ENCODE results near the gene SLC22A3. TPM values are rescaled to one million over a fixed set of nuclear protein-coding genes. Genes with fewer than 3 reads are reported as not detected.

Gene SLC22A3
- total RNA-seq, 2 experiments from 2014 or later, result not detected

DNA sequence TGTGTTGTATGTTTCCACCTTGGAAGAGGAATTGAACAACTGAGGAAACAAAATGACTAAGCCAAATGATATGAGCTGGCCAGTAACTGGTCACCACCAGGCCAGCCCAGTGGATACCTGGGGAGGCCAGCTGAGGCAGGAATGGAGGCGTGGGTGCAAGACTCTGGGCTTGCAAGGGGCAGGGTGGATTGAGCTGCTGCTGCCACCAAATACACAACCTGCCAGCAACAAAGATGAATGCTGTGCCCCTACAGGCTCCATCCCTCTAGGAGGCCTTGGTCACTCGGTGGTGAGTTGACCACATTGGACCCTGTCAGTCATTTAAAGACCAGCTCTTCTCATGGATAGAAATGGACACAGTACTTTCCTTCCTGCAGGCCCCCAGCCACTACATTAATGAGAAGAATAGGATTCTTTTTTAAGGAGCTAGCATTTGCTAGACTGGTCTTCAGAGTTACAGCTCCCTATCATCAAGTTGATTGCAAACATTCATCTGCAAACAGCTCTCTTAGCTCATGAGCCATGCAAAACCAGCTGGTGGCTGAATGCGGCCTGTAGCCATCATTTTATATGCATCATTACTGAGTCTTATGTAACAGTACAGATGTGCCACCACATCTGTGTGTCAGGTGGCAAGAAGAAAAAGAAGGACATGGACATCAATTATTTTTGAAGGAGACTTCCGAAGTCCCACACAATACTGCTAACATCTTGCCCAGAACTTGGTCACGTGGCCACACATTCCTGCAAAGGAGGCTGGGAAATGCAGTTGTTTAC lies 26.3 kb upstream of the SLC22A3 start:
- POLR2A ChIA-PET, result no interaction called here
- no peaks in the 10 kb centered on the region for H3K27me3 Mint-ChIP-seq

DNA sequence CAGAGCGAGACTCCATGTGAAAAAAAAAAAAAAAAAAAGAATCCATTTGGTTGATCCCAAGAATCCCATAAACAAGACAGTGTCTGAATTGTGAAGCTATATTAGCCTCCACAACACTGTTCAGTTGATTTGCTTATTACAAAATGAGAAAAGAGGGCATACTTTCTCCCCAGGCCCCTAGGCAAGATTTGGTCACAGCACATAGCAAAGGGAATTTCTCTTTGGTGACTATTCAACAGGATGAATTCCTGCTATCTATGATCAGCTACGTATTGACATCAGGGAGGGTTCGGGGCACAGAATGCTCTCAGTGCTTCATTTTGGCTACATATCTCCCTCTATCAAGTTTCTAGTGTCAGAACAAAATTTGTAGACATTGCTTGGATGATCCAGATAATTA lies 20.2 kb upstream of the SLC22A3 start:
- H3K36me3 Mint-ChIP-seq, result no peaks in the 10 kb centered on the region
- H3K4me3 Mint-ChIP-seq, result no peak overlapping the region
- DNase-seq, result no peak
- no peaks in the 10 kb centered on the region for H3K9me3 Mint-ChIP-seq
- H3K4me1 Mint-ChIP-seq, result no peaks in the 10 kb centered on the region
- no peak overlapping the region for H3K27ac Mint-ChIP-seq
- POLR2A ChIA-PET, result no interaction called here
- no peak for ATAC-seq (ENCODE audit: low read depth)
- peaks cover 11% of the 10 kb centered on the region for H3K27me3 Mint-ChIP-seq

More for the DNA sequence above, 26.3 kb upstream of the SLC22A3 start:
- ATAC-seq (ENCODE audit: low read depth), result no peak
- no peak for DNase-seq
- H3K4me1 Mint-ChIP-seq, result no peaks in the 10 kb centered on the region
- no peaks in the 10 kb centered on the region for H3K36me3 Mint-ChIP-seq
- H3K27ac Mint-ChIP-seq, result no peak overlapping the region
- peaks cover 4% of the 10 kb centered on the region for H3K9me3 Mint-ChIP-seq
- H3K4me3 Mint-ChIP-seq, result no peak overlapping the region

DNA sequence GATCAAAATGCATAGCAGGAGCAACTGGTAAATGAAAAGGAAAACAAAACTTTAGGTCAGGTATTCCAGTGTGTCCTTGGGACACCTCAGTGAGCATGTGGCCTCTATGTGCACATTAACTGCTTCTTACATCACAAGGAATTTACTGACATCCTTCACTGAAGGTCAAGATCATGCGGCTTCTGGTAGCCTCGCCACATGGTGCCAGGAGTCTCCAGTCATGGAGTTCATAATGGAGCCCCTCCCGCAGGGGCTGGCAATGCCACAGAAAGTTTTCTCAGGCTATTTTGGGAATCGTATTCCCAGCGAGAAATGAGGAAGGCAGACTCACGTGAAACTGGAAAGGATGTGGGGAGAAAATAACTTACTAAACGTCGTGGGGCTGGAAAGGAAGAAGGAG lies 19.7 kb upstream of the SLC22A3 start:
- ATAC-seq (ENCODE audit: low read depth) (no peak), DNase-seq (no peak)
- Mint-ChIP-seq H3K9me3 (no peaks in the 10 kb centered on the region), H3K4me3 (no peak overlapping the region), H3K4me1 (no peaks in the 10 kb centered on the region), H3K27ac (no peak overlapping the region), H3K27me3 (peaks cover 13% of the 10 kb centered on the region), H3K36me3 (no peaks in the 10 kb centered on the region)
- POLR2A ChIA-PET, result no interaction called here

DNA sequence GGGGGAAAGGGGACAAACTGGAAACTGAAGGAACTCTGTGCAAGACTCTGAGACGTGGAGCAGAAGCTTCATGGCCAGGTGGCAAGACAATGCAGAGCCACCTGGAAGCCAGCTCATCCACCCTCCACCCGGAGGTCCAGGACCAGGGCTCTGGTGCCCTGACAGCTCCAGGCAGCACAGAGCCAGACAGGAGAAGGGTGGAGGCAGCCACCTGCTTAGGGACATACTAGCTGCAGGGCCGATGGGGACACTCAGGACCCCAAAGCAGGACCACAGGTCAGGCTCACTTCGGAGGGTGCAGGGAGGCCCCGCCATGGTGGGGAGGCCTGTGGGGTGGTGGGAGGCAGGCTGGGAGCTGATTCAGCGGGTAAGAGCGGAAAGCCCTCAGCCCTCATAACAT lies 19.0 kb upstream of the SLC22A3 start:
- POLR2A ChIA-PET, result no interaction called here
- H3K27me3 Mint-ChIP-seq, result peaks cover 17% of the 10 kb centered on the region
- no peaks in the 10 kb centered on the region for H3K36me3 Mint-ChIP-seq
- H3K9me3 Mint-ChIP-seq, result no peaks in the 10 kb centered on the region
- ATAC-seq (ENCODE audit: low read depth) (no peak), DNase-seq (no peak)
- H3K4me1 Mint-ChIP-seq, result no peaks in the 10 kb centered on the region
- no peak overlapping the region for H3K27ac Mint-ChIP-seq
- no peak overlapping the region for H3K4me3 Mint-ChIP-seq

DNA sequence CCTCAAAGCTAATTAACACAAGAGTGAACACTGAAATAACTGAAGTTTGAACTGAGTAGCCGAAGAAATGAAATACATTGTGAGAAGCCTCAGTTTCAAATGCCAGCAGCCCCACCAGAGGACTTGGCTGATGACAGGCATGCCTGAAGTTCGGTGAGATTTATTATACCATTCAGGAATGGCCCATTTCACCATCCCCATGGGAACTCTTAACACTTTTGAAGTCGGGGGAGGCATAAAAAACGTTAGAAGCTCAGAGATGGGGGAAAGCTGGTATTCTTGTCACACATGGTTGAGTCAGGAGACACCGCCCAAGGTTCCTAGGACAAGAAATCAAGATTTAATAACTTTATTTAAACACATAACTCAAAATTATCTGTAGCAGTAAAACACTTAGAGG lies 17.6 kb upstream of the SLC22A3 start:
- DNase-seq, result no peak
- Mint-ChIP-seq H3K36me3 (no peaks in the 10 kb centered on the region), H3K27ac (no peak overlapping the region), H3K27me3 (peaks cover 22% of the 10 kb centered on the region), H3K4me3 (no peak overlapping the region), H3K9me3 (no peaks in the 10 kb centered on the region), H3K4me1 (no peaks in the 10 kb centered on the region)
- POLR2A ChIA-PET, result no interaction called here
- ATAC-seq (ENCODE audit: low read depth), result no peak

DNA sequence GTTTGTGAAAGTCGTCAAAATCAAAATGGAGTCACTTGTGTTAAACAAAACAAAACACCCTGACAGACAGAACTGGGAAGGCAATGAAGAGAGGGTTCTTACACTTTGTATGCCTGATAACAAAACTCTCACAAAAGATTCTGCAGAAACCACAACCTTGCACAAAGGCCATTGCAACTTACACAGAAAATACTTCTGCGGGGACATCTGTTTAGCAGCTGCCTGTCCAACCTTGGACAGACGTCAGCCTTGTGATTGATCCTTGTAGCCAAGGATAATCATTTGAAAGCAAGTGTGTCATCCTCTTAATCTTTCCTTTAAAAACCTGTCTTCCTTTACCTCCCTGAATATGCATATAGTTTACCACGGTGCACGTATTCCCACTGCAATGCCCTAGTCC lies 17.0 kb upstream of the SLC22A3 start:
- H3K9me3 Mint-ChIP-seq, result no peaks in the 10 kb centered on the region
- no peaks in the 10 kb centered on the region for H3K36me3 Mint-ChIP-seq
- DNase-seq (no peak), ATAC-seq (ENCODE audit: low read depth) (no peak)
- H3K27me3 Mint-ChIP-seq, result peaks cover 22% of the 10 kb centered on the region
- POLR2A ChIA-PET, result no interaction called here
- no peaks in the 10 kb centered on the region for H3K4me1 Mint-ChIP-seq
- no peak overlapping the region for H3K27ac Mint-ChIP-seq
- H3K4me3 Mint-ChIP-seq, result no peak overlapping the region

DNA sequence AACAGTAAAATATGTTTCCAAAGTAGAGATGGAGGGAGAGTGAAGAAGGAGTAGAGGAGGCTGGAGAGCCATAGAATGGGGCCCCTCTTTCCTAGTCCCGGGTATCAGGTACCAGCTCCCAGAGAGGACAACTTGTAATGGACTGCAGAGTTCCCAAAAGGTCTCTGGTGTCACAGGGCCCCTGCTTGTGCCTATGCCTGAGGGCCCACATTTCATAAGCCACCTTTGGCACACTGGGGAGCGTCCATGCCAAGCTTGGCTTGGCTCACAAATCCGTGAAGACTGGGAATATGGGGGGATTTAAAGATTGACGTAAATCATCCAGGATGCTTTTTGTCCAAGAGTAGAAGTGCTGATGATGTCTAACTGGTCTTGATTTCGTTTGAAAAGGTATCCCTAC lies 16.4 kb upstream of the SLC22A3 start:
- Mint-ChIP-seq H3K36me3 (no peaks in the 10 kb centered on the region), H3K27me3 (peaks cover 22% of the 10 kb centered on the region), H3K4me1 (no peaks in the 10 kb centered on the region), H3K4me3 (no peak overlapping the region), H3K9me3 (no peaks in the 10 kb centered on the region), H3K27ac (no peak overlapping the region)
- POLR2A ChIA-PET, result no interaction called here
- ATAC-seq (ENCODE audit: low read depth) (no peak), DNase-seq (no peak)

DNA sequence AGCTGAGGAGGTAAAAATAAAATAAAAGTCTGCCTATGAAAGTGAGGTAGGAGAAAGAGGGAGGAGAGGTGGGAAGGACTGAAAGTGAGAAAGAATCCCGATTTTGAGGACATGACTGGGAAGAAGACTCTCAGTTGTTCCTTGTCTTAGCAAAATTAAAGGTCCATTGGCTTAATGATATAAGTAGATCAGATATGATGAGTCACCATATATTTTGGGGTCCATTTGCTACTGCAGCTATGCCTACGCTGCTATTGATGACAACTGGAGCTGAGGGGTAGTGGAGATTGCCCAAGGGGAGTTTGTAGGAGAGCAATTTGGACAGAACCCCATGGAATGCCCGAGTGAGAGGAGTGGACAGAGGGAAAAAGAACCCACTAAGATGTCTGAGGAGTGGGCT lies 15.1 kb upstream of the SLC22A3 start:
- H3K27me3 Mint-ChIP-seq, result peaks cover 22% of the 10 kb centered on the region
- POLR2A ChIA-PET, result no interaction called here
- H3K9me3 Mint-ChIP-seq, result no peaks in the 10 kb centered on the region
- H3K27ac Mint-ChIP-seq, result no peak overlapping the region
- no peak overlapping the region for H3K4me3 Mint-ChIP-seq
- H3K4me1 Mint-ChIP-seq, result no peaks in the 10 kb centered on the region
- no peaks in the 10 kb centered on the region for H3K36me3 Mint-ChIP-seq
- ATAC-seq (ENCODE audit: low read depth) (no peak), DNase-seq (no peak)

DNA sequence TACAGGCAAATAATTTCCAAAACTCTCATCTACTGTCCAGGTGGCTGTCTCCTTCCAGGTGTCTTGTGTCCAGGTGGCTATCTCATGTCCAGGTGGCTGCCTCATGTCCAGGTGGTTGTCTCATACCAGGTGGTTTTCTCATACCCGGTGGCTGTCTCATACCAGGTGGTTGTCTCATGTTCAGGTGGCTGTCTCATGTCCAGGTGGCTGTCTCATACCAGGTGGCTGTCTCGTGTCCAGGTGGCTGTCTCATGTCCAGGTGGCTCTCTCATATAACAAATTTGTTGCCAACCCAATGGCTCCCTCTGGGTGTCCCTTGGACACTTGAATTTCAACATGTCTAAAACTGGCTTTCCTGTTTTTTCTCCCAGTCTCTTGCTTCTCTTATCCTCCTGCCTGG lies 14.3 kb upstream of the SLC22A3 start:
- no peak overlapping the region for H3K27ac Mint-ChIP-seq
- peaks cover 22% of the 10 kb centered on the region for H3K27me3 Mint-ChIP-seq
- POLR2A ChIA-PET, result no interaction called here
- DNase-seq (no peak), ATAC-seq (ENCODE audit: low read depth) (no peak)
- H3K4me3 Mint-ChIP-seq, result no peak overlapping the region
- no peaks in the 10 kb centered on the region for H3K4me1 Mint-ChIP-seq
- H3K9me3 Mint-ChIP-seq, result no peaks in the 10 kb centered on the region
- no peaks in the 10 kb centered on the region for H3K36me3 Mint-ChIP-seq

DNA sequence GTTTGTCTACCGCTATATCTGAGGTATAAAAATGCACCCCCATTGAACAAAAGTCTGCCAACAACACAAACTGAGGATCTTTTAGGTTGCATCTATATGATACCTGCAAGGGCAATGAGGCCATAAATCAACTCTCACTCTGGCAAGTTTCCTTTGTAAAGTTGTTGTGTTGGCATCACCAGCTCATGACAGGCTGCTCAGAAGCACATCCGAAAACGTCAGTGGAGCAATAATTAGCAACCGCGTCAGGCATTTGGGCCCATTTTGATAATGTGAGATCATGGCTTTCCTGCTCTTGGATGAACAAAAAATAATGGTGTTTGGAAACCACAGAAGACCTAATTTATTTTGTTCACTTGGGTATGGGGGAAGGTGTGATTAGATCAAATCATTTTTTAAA lies 12.0 kb upstream of the SLC22A3 start:
- no peaks in the 10 kb centered on the region for H3K36me3 Mint-ChIP-seq
- POLR2A ChIA-PET, result no interaction called here
- H3K27ac Mint-ChIP-seq, result no peak overlapping the region
- no peak for DNase-seq
- H3K9me3 Mint-ChIP-seq, result no peaks in the 10 kb centered on the region
- no peak for ATAC-seq (ENCODE audit: low read depth)
- no peak overlapping the region for H3K4me3 Mint-ChIP-seq
- H3K27me3 Mint-ChIP-seq, result peaks cover 17% of the 10 kb centered on the region
- no peaks in the 10 kb centered on the region for H3K4me1 Mint-ChIP-seq

DNA sequence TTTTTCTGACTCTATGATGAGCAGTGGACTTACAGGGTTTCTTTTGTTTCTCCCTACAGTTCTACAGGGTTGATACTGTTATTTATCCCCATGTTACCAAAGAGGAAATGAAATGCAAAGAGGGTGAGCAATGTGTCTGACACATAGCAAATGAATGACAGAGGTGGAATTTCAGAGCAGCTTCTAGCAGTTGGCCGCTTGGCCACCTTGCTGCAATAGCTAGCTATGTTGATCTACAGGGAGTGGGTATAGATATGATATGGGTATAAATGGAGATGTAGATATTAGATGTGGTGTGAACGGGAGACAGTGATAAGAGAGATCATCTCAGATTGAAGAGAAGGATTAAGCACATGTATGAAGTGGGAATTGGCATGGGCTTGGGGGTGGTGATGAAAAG lies 10.9 kb upstream of the SLC22A3 start:
- no peaks in the 10 kb centered on the region for H3K36me3 Mint-ChIP-seq
- no peak overlapping the region for H3K27ac Mint-ChIP-seq

DNA sequence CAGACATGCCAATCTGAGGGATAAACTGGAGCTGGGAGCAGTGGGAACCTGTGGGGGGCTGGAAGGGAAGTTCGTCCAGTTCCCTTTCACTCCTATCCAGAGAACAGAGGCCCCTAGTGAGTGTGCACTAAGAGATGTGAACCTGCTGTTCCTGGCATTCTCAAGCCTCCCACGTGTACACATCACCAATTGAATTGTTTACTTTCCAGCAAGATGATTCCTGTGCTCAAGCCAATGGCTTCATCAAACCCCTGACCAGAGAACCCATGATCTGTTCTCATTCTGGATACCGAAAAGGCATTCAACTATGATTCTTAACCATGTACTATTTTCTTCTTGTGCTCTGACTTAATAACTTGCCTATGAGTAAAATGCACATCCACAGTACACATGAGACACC lies 10.2 kb upstream of the SLC22A3 start:
- Mint-ChIP-seq H3K9me3 (no peaks in the 10 kb centered on the region), H3K36me3 (no peaks in the 10 kb centered on the region), H3K27ac (no peak overlapping the region), H3K27me3 (peaks cover 22% of the 10 kb centered on the region), H3K4me3 (no peak overlapping the region), H3K4me1 (no peaks in the 10 kb centered on the region)
- no peak for DNase-seq
- no peak for ATAC-seq (ENCODE audit: low read depth)
- POLR2A ChIA-PET, result no interaction called here

More for the DNA sequence above, 10.9 kb upstream of the SLC22A3 start:
- Mint-ChIP-seq H3K27me3 (peaks cover 20% of the 10 kb centered on the region), H3K9me3 (no peaks in the 10 kb centered on the region), H3K4me3 (no peak overlapping the region), H3K4me1 (no peaks in the 10 kb centered on the region)
- POLR2A ChIA-PET, result no interaction called here
- no peak for ATAC-seq (ENCODE audit: low read depth)
- DNase-seq, result no peak

DNA sequence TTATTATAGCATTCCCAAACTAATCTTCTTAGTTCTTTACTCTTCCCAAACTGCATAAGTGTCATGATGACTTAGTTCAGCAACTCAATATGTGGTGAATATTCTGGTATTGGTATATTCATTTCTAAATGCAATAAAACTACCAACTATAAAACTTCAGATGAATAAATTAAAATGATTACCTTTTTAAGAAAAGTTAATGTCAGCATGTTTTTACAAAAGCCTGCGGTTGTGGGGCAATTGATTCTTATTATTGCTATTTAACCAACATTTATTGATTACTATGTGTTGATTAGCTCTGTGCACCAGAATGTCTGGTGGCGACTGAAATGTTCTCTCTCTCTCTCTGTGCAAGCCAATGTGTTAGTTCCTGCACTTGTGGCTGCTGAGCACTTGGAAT lies 5.0 kb upstream of the SLC22A3 start:
- Mint-ChIP-seq H3K36me3 (no peaks in the 10 kb centered on the region), H3K27ac (no peak overlapping the region), H3K4me1 (no peaks in the 10 kb centered on the region), H3K9me3 (no peaks in the 10 kb centered on the region), H3K27me3 (peaks cover 35% of the 10 kb centered on the region), H3K4me3 (no peak overlapping the region)
- DNase-seq, result no peak
- POLR2A ChIA-PET, result no interaction called here
- no peak for ATAC-seq (ENCODE audit: low read depth)

DNA sequence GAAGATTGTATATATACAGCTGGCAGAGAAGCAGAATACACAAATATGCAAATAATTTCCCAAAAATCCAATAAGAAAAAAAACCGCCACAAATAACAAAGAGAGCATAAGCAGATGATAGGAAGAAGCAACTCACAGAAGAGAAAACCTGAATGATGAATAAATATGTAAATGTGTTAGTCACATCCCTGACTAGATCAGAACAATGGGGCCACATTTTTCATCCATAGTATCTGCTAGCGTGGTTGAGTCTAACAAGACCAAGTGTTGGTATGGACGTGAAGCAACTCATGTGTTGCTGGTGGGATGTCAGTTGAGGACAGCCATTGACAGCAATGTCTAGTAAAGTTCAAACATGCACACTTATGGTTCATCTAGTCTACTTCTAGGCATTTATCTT lies 3.9 kb upstream of the SLC22A3 start:
- POLR2A ChIA-PET, result no interaction called here
- ATAC-seq (ENCODE audit: low read depth) (no peak), DNase-seq (no peak)
- H3K27ac Mint-ChIP-seq, result no peak overlapping the region
- H3K9me3 Mint-ChIP-seq, result no peaks in the 10 kb centered on the region
- H3K27me3 Mint-ChIP-seq, result peaks cover 41% of the 10 kb centered on the region
- no peaks in the 10 kb centered on the region for H3K36me3 Mint-ChIP-seq
- H3K4me3 Mint-ChIP-seq, result no peak overlapping the region
- peaks cover 2% of the 10 kb centered on the region for H3K4me1 Mint-ChIP-seq

Data from activated naive CD8-positive, alpha-beta T cell treated with anti-CD3 and anti-CD28 coated beads, Interleukin-2, amount 10 ng/mL, durations not matched to agents 7 days and 5 days (primary cell).